Upper lobe of left lung (tissue), 6 donors: ENCODE data around the gene ASTN2. TPM values are rescaled to one million over a fixed set of nuclear protein-coding genes. Genes with fewer than 3 reads are reported as not detected.

Experiments used
- ATAC-seq, 2 donors: fragments of 200-7000 bp; cut with Tn5 transposase; one replicate each; pipeline ENCODE4 v1.9.1; 2022; ENCODE audit warnings: mild to moderate bottlenecking in 2 of 2, moderate library complexity in 2 of 2; ENCODE audit not compliant: low FRiP score in 2 of 2
- DNase-seq, 2 donors: peaks; one replicate each; pipeline ENCODE4 v3.0.0-alpha.2; 2019 to 2020
- H3K27ac ChIP-seq, 4 donors: fragments of 200-600 bp; sonication (generic); one replicate each; pipeline ENCODE4 v1.5.1; 2016 to 2019
- H3K27me3 ChIP-seq, 4 donors: fragments of 200-600 bp; sonication (generic); one replicate each; pipeline ENCODE4 v1.5.1; 2017 to 2019
- H3K36me3 ChIP-seq, 4 donors: fragments of 200-600 bp; sonication (generic); one replicate each; pipeline ENCODE4 v1.5.1; 2016 to 2019
- H3K4me1 ChIP-seq, 4 donors: fragments of 200-600 bp; sonication (generic); one replicate each; pipeline ENCODE4 v1.5.1; 2018 to 2019
- H3K4me3 ChIP-seq, 4 donors: fragments of 200-600 bp; sonication (generic); one replicate each; pipeline ENCODE4 v1.5.1; 2017 to 2019; ENCODE audit warnings: mild to moderate bottlenecking in 2 of 4, moderate library complexity in 1 of 4
- H3K9me3 ChIP-seq, 4 donors: fragments of 200-600 bp; sonication (generic); one replicate each; pipeline ENCODE4 v1.5.1; 2018 to 2019
- EP300 ChIP-seq, 4 donors: sonication (generic); formaldehyde crosslinking; IDR thresholded peaks; one replicate each; pipeline ENCODE4 v1.5.1; 2017; ENCODE audit warnings: antibody characterized with exemption in 4 of 4, control low read depth in 2 of 4
- POLR2A ChIP-seq, 4 donors: fragments of 450-650 bp; IDR thresholded peaks; one replicate each; pipeline ENCODE4 v1.5.1; 2016 to 2017; ENCODE audit warnings: antibody characterized with exemption in 4 of 4, mild to moderate bottlenecking in 2 of 4
- POLR2AphosphoS5 ChIP-seq, 2 donors: sonication (generic); formaldehyde crosslinking; IDR thresholded peaks; one replicate each; pipeline ENCODE4 v1.5.1; 2017; ENCODE audit warnings: antibody characterized with exemption in 2 of 2
- WGBS, 2 donors: methylation state at CpG; one replicate each; pipeline ENCODE4 v1.1.5; 2017 to 2018; 5-methylcytosine and 5-hydroxymethylcytosine counted together
- total RNA-seq, 6 donors: library from RNA; depleted of rRNA in 4 of 6; stranded (reverse); fragments of >200 nt in 4 of 6; gene quantifications; one replicate each; pipeline versions ENCODE4 v1.1.0 to v1.2.1, GENCODE V29; 2016 to 2021
- TF ChIP-seq, protein P1 (sequence below), 6 experiments: fragments of 450-650 bp in 4 of 6; fragments of 200-600 bp in 2 of 6; sonication (generic) in 2 of 6; IDR thresholded peaks; one replicate each; pipeline ENCODE4 v1.5.1; 2016 to 2019; ENCODE audit warnings: antibody characterized with exemption in 6 of 6
- donor health status: DM: no; HTN: no; CAD: no; lungs with moderate emphysema.
- donor health status: DM: no; HTN: yes; CAD: no; lungs with severe emphysema.

The ASTN2 gene
- total RNA-seq, 6 donors from 2014 or later = 2.0 to 7.5 (median 3.4) TPM

DNA sequence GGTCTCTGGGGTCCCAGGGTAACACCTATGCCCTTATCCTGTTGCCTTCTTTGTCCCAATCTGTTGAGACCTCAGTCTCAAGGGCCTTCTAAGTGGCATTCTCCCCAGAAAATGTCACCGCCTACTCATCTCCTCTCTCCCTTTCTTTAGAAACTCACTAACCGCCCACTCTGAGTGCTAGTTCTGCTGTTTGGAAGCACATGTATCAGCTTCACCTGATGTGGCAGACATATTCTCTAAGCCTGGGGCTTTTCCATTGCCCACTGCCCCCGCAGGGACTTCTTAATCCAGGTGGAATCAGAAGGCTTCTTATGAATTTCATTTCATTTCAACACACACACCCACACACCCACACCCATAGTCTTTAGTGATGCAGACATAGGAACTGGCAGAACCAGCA is 165.1 kb downstream of the ASTN2 start:
- Histone ChIP-seq H3K9me3 (no peaks in the 10 kb centered on the region), H3K4me1 (no peaks in the 10 kb centered on the region), H3K36me3 (no peaks in the 10 kb centered on the region), H3K27me3 (no peaks in the 10 kb centered on the region), H3K4me3 (no peak overlapping the region), H3K27ac (no peak overlapping the region)
- ATAC-seq = no peak
- TF ChIP-seq, protein P1, sequence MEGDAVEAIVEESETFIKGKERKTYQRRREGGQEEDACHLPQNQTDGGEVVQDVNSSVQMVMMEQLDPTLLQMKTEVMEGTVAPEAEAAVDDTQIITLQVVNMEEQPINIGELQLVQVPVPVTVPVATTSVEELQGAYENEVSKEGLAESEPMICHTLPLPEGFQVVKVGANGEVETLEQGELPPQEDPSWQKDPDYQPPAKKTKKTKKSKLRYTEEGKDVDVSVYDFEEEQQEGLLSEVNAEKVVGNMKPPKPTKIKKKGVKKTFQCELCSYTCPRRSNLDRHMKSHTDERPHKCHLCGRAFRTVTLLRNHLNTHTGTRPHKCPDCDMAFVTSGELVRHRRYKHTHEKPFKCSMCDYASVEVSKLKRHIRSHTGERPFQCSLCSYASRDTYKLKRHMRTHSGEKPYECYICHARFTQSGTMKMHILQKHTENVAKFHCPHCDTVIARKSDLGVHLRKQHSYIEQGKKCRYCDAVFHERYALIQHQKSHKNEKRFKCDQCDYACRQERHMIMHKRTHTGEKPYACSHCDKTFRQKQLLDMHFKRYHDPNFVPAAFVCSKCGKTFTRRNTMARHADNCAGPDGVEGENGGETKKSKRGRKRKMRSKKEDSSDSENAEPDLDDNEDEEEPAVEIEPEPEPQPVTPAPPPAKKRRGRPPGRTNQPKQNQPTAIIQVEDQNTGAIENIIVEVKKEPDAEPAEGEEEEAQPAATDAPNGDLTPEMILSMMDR (IDR thresholded peaks at IDR 0.05) = no peak
- TF ChIP-seq POLR2A (IDR thresholded peaks at IDR 0.05) = no peak
- TF ChIP-seq EP300 (IDR thresholded peaks at IDR 0.05) = no peak
- TF ChIP-seq POLR2AphosphoS5 (IDR thresholded peaks at IDR 0.05) = no peak
- no peak for DNase-seq
- WGBS, 2 donors = 74 to 79% methylated on average over 3 of the region's 3 CpGs

DNA sequence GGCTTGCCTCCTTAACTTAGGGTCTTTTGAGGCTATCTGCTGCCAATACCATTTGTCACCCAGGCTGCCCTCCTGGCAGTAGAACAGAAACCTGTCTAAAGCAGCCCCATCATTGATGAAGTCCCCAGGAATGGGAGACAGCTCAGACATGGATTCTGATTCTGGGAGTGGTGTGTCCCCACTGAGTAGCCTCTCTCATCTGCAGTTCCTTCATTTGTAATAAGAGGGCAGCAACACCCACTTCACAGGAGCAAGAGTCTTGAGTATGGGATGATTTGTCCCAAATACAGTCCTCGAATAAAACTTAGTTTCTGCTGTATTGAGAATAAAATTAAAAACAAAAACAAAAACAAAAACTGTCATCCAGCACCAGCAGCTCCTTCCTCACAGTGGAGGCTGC is 167.6 kb downstream of the ASTN2 start:
- no peak for DNase-seq
- Histone ChIP-seq H3K9me3 (no peaks in the 10 kb centered on the region), H3K27ac (no peak overlapping the region), H3K4me3 (no peak overlapping the region), H3K4me1 (no peaks in the 10 kb centered on the region), H3K27me3 (no peaks in the 10 kb centered on the region), H3K36me3 (no peaks in the 10 kb centered on the region)
- TF ChIP-seq, protein P1 (IDR thresholded peaks at IDR 0.05) = no peak
- no peak for TF ChIP-seq POLR2A (IDR thresholded peaks at IDR 0.05)
- no peak for TF ChIP-seq EP300 (IDR thresholded peaks at IDR 0.05)
- no peak for TF ChIP-seq POLR2AphosphoS5 (IDR thresholded peaks at IDR 0.05)
- WGBS, 2 donors = 38 to 52% methylated on average over 1 of the region's 1 CpG
- ATAC-seq = peak in 1 of 2 donors; percentile 68

- WGBS, 2 donors = 77 to 84% methylated on average over 8 of the region's 8 CpGs
- H3K27ac ChIP-seq = no peak overlapping the region
- no peaks in the 10 kb centered on the region for H3K4me1 ChIP-seq
- H3K27me3 ChIP-seq = no peaks in the 10 kb centered on the region
- ATAC-seq = no peak
- TF ChIP-seq POLR2AphosphoS5 (IDR thresholded peaks at IDR 0.05) = no peak
- no peak for TF ChIP-seq POLR2A (IDR thresholded peaks at IDR 0.05)
- TF ChIP-seq EP300 (IDR thresholded peaks at IDR 0.05) = no peak
- TF ChIP-seq, protein P1 (IDR thresholded peaks at IDR 0.05) = no peak
- DNase-seq = no peak
- no peak overlapping the region for H3K4me3 ChIP-seq
- no peaks in the 10 kb centered on the region for H3K9me3 ChIP-seq
- H3K36me3 ChIP-seq = no peaks in the 10 kb centered on the region
Observed at GRCh38 chr9:117245175-117245829, 169.6 kb downstream of the ASTN2 start.

- H3K36me3 ChIP-seq = no peaks in the 10 kb centered on the region
- no peaks in the 10 kb centered on the region for H3K4me1 ChIP-seq
- no peak overlapping the region for H3K27ac ChIP-seq
- TF ChIP-seq, protein P1 (IDR thresholded peaks at IDR 0.05) = no peak
- no peak for TF ChIP-seq POLR2AphosphoS5 (IDR thresholded peaks at IDR 0.05)
- no peak for TF ChIP-seq POLR2A (IDR thresholded peaks at IDR 0.05)
- TF ChIP-seq EP300 (IDR thresholded peaks at IDR 0.05) = no peak
- ATAC-seq (no peak), DNase-seq (no peak)
- H3K27me3 ChIP-seq = no peaks in the 10 kb centered on the region
- no peaks in the 10 kb centered on the region for H3K9me3 ChIP-seq
- no peak overlapping the region for H3K4me3 ChIP-seq
- 70 to 75% methylated on average over 3 of the region's 3 CpGs for WGBS, 2 donors
Observed at GRCh38 chr9:117242082-117242481, 172.8 kb downstream of the ASTN2 start.

DNA sequence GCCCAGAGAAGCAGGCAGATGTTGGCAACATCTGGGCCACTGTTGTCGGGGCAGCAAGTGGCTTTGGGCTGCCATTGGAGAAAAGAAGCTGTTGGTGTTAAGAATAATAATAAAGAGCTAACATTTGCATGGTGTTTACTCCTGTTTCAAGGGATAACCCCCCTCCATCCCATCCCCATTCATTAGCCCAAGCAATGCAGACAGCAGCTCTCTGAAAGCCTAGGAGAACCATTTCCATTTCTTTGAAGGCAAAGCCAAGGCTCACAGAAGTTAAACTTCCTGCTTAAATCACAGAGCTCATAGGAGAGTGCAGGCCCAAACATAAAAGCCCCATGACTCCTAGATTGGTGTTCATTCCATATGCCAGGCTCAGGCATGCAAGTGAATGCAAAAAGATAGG is 175.4 kb downstream of the ASTN2 start:
- Histone ChIP-seq H3K4me1 (no peaks in the 10 kb centered on the region), H3K4me3 (no peak overlapping the region), H3K36me3 (no peaks in the 10 kb centered on the region), H3K9me3 (no peaks in the 10 kb centered on the region), H3K27me3 (no peaks in the 10 kb centered on the region), H3K27ac (no peak overlapping the region)
- DNase-seq (no peak), ATAC-seq (no peak)
- TF ChIP-seq POLR2A (IDR thresholded peaks at IDR 0.05) = no peak
- TF ChIP-seq POLR2AphosphoS5 (IDR thresholded peaks at IDR 0.05) = no peak
- no peak for TF ChIP-seq EP300 (IDR thresholded peaks at IDR 0.05)
- TF ChIP-seq, protein P1 (IDR thresholded peaks at IDR 0.05) = no peak
- WGBS, 2 donors = 61 to 64% methylated on average over 1 of the region's 1 CpG
